HEK293 (cell line): Measurements from ENCODE around the gene PTTG1.

Source experiments
- CTCF ChIP-seq: fragments of 450-650 bp; formaldehyde crosslinking; IDR thresholded peaks from 2 replicates; pipeline ENCODE4 v1.5.1; 2016; ENCODE audit warnings: missing biosample characterization, missing genetic modification characterization
- PRDM6 ChIP-seq: fragments of 450-650 bp; formaldehyde crosslinking; IDR thresholded peaks from 2 replicates; pipeline ENCODE4 v1.5.1; 2017; ENCODE audit warnings: missing biosample characterization, missing genetic modification characterization
- REPIN1 ChIP-seq: fragments of 450-650 bp; formaldehyde crosslinking; IDR thresholded peaks from 2 replicates; pipeline ENCODE4 v1.5.1; 2017; ENCODE audit warnings: missing biosample characterization, missing genetic modification characterization, low read depth
- TCF7L2 ChIP-seq: IDR thresholded peaks from 2 replicates; pipeline ENCODE4 v1.6.1; 2011; ENCODE audit warnings: low read depth, mild to moderate bottlenecking, inconsistent platforms, low read length, moderate library complexity, borderline replicate concordance
- ZEB2 ChIP-seq: fragments of 450-650 bp; formaldehyde crosslinking; IDR thresholded peaks from 2 replicates; pipeline ENCODE4 v1.5.1; 2016; ENCODE audit warnings: missing biosample characterization, missing genetic modification characterization
- ZFP37 ChIP-seq: fragments of 450-650 bp; formaldehyde crosslinking; IDR thresholded peaks from 2 replicates; pipeline ENCODE4 v1.5.1; 2016; ENCODE audit warnings: missing biosample characterization, missing genetic modification characterization
- ZNF148 ChIP-seq: fragments of 450-650 bp; formaldehyde crosslinking; IDR thresholded peaks from 2 replicates; pipeline ENCODE4 v1.5.0; 2017; ENCODE audit warnings: missing biosample characterization, missing genetic modification characterization, borderline replicate concordance
- ZNF155 ChIP-seq: fragments of 450-650 bp; formaldehyde crosslinking; IDR thresholded peaks from 2 replicates; pipeline ENCODE4 v1.5.1; 2016; ENCODE audit warnings: missing biosample characterization, missing genetic modification characterization
- ZNF221 ChIP-seq: fragments of 450-650 bp; formaldehyde crosslinking; IDR thresholded peaks from 2 replicates; pipeline ENCODE4 v1.5.1; 2017; ENCODE audit warnings: missing biosample characterization, missing genetic modification characterization, borderline replicate concordance
- ZNF530 ChIP-seq: fragments of 450-650 bp; formaldehyde crosslinking; IDR thresholded peaks from 2 replicates; pipeline ENCODE4 v1.5.1; 2016; ENCODE audit warnings: low read depth, missing biosample characterization, missing genetic modification characterization
- ZNF639 ChIP-seq: fragments of 450-650 bp; formaldehyde crosslinking; IDR thresholded peaks from 2 replicates; pipeline ENCODE4 v1.5.1; 2016; ENCODE audit warnings: missing biosample characterization, missing genetic modification characterization
- ZNF670 ChIP-seq: fragments of 450-650 bp; formaldehyde crosslinking; IDR thresholded peaks from 2 replicates; pipeline ENCODE4 v1.5.1; 2016; ENCODE audit warnings: missing biosample characterization, missing genetic modification characterization, low read depth
- ZNF785 ChIP-seq: fragments of 450-650 bp; formaldehyde crosslinking; IDR thresholded peaks from 2 replicates; pipeline ENCODE4 v1.5.1; 2016; ENCODE audit warnings: missing biosample characterization, missing genetic modification characterization
- ZSCAN18 ChIP-seq: fragments of 450-650 bp; formaldehyde crosslinking; IDR thresholded peaks from 2 replicates; pipeline ENCODE4 v1.5.1; 2016; ENCODE audit warnings: missing biosample characterization, missing genetic modification characterization

- TF ChIP-seq ZNF785 (tag by site-specific recombination), result no peak
- no peak for TF ChIP-seq ZNF530
- TF ChIP-seq ZNF670 (tag by site-specific recombination), result no peak
- TF ChIP-seq ZNF148 (tag by site-specific recombination), result no peak
- TF ChIP-seq CTCF, result no peak
- TF ChIP-seq TCF7L2, result no peak
- TF ChIP-seq ZSCAN18, result no peak
- no peak for TF ChIP-seq ZEB2
- no peak for TF ChIP-seq ZFP37 (tag by site-specific recombination)
- TF ChIP-seq ZNF639, result no peak
- no peak for TF ChIP-seq REPIN1
- TF ChIP-seq ZNF155, result no peak
- no peak for TF ChIP-seq ZNF221
- TF ChIP-seq PRDM6, result no peak
These were observed 22.8 kb downstream of the PTTG1 start for GRCh38 chr5:160444407-160444806.
